ENCODE measurements around the gene MIOX.

MIOX gene

DNA sequence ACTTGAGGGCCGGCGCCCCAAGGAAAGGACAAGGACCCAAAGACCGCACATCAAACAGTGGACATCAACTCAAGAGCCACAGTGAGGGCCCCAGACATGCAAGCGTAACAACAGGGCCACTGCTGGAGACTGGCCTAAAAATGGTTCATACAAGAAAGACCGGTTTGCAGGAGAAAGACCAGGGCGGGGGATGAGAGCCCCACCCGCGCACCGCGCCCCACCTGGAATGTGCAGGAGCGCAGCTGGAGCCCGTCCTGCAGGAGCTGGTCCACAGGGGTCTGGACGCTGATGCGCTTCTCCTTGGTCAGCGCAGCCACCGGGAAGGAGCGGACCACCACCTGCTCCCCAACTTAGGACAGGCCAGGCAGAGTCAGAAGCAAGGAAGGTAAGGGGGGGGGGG, 25.7 kb upstream of the MIOX start:
- no peaks in the 10 kb centered on the region for H3K9me3 ChIP-seq (ENCODE audit: insufficient read depth, low read depth, low read length)
- TF ChIP-seq EZH2phosphoT487 (IDR thresholded peaks at IDR 0.05; ENCODE audit: borderline replicate concordance) (no peak), CTCF (conservative IDR thresholded peaks at IDR 0.05; ENCODE audit: low read length) (no peak)
- no peak overlapping the region for H3K4me3 ChIP-seq (ENCODE audit: low read length, poor library complexity, severe bottlenecking)
- H3K4me1 ChIP-seq (ENCODE audit: insufficient read depth, low read length, poor library complexity, severe bottlenecking), result no peaks in the 10 kb centered on the region
- peaks cover 95% of the 10 kb centered on the region; the same call in 1 of the 2 replicates for H3K36me3 ChIP-seq (ENCODE audit: insufficient read depth, low read length)
- H3K27me3 ChIP-seq (ENCODE audit: insufficient read depth, low read length, poor library complexity, severe bottlenecking), result no peaks in the 10 kb centered on the region
- H3F3A ChIP-seq (ENCODE audit: low read depth), result no peaks in the 10 kb centered on the region
- H3K9me2 ChIP-seq (replicated peaks; ENCODE audit: low read depth, low read length), result no peaks in the 10 kb centered on the region
- H3K9ac ChIP-seq (ENCODE audit: low read depth, low read length, poor library complexity, severe bottlenecking), result no peak overlapping the region
- H3K79me2 ChIP-seq (ENCODE audit: insufficient read depth, low read length), result peaks cover 17% of the 10 kb centered on the region; the same call in 1 of the 2 replicates
- H2AFZ ChIP-seq (ENCODE audit: low read length), result no peak overlapping the region
- no peak overlapping the region for H3K4me2 ChIP-seq (ENCODE audit: low read depth, low read length, poor library complexity, severe bottlenecking)
- H4K20me1 ChIP-seq (ENCODE audit: insufficient read depth, low read length, poor library complexity, severe bottlenecking), result peaks cover 13% of the 10 kb centered on the region

DNA sequence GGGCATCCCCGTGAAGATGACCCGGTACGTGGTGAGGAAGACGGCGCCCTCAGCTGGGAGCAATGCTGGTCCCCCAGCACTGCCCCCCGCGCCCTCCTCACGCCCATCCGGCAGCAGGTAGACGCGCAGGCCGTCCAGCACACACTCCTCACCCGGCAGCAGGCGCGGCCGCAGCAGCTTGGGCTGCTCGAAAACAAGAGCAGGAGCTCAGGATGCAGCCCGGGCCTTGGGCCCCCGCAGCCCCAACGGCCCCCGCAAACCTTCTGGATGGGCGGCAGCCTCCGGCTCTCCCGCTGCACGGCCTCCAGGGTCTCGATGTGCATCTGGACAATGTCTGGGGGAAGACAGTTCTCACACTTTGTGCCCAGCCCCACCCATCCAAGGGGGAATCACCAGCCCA, 25.1 kb upstream of the MIOX start:
- Histone ChIP-seq H3F3A (ENCODE audit: low read depth) (no peaks in the 10 kb centered on the region), H3K4me3 (ENCODE audit: low read length, poor library complexity, severe bottlenecking) (no peak overlapping the region), H4K20me1 (ENCODE audit: insufficient read depth, low read length, poor library complexity, severe bottlenecking) (peaks cover 12% of the 10 kb centered on the region), H3K27me3 (ENCODE audit: insufficient read depth, low read length, poor library complexity, severe bottlenecking) (no peaks in the 10 kb centered on the region), H3K79me2 (ENCODE audit: insufficient read depth, low read length) (peaks cover 23% of the 10 kb centered on the region; the same call in 1 of the 2 replicates), H3K9me3 (ENCODE audit: insufficient read depth, low read depth, low read length) (no peaks in the 10 kb centered on the region), H3K36me3 (ENCODE audit: insufficient read depth, low read length) (peaks cover 97% of the 10 kb centered on the region; the same call in 1 of the 2 replicates), H3K9me2 (replicated peaks; ENCODE audit: low read depth, low read length) (no peaks in the 10 kb centered on the region), H3K4me2 (ENCODE audit: low read depth, low read length, poor library complexity, severe bottlenecking) (no peak overlapping the region), H3K4me1 (ENCODE audit: insufficient read depth, low read length, poor library complexity, severe bottlenecking) (no peaks in the 10 kb centered on the region), H3K9ac (ENCODE audit: low read depth, low read length, poor library complexity, severe bottlenecking) (no peak overlapping the region), H2AFZ (ENCODE audit: low read length) (no peak overlapping the region)
- TF ChIP-seq EZH2phosphoT487 (IDR thresholded peaks at IDR 0.05; ENCODE audit: borderline replicate concordance) (no peak), CTCF (conservative IDR thresholded peaks at IDR 0.05; ENCODE audit: low read length) (no peak)

DNA sequence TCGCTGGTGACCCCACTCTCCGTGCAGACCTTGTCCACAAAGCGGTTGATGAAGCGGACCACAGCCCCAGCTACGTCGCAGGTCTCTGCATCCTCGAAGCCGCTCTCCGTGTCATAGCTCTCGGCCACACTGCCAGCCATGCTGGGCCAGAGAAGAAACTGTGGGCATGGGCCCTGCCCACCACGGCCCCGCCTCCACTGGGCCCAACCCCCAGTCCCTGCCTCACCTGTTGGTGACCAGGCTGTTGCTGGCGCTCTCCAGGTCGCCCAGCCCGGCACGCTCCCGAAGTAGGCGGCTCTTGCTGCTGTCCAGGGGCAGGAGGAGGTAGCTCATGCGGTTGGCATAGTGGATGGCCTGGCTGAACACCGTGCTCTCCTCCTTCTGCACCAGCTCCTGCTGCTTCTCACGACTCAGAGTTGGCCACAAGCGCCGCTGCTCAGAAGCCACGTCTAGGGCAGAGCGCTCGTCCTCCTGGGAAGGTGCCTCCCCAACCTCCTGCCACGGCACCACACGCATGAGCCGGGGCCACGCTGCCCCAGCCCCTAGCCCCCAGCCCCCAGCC, 24.6 kb upstream of the MIOX start:
- no peaks in the 10 kb centered on the region for H3K27me3 ChIP-seq (ENCODE audit: insufficient read depth, low read length, poor library complexity, severe bottlenecking)
- no peak overlapping the region for H3K4me3 ChIP-seq (ENCODE audit: low read length, poor library complexity, severe bottlenecking)
- H3K4me1 ChIP-seq (ENCODE audit: insufficient read depth, low read length, poor library complexity, severe bottlenecking), result peaks cover 5% of the 10 kb centered on the region
- H3K9me2 ChIP-seq (replicated peaks; ENCODE audit: low read depth, low read length), result no peaks in the 10 kb centered on the region
- H4K20me1 ChIP-seq (ENCODE audit: insufficient read depth, low read length, poor library complexity, severe bottlenecking), result peaks cover 11% of the 10 kb centered on the region
- no peaks in the 10 kb centered on the region for H3K9me3 ChIP-seq (ENCODE audit: insufficient read depth, low read depth, low read length)
- no peak for TF ChIP-seq EZH2phosphoT487 (IDR thresholded peaks at IDR 0.05; ENCODE audit: borderline replicate concordance)
- TF ChIP-seq CTCF (conservative IDR thresholded peaks at IDR 0.05; ENCODE audit: low read length), result no peak
- H3K9ac ChIP-seq (ENCODE audit: low read depth, low read length, poor library complexity, severe bottlenecking), result no peak overlapping the region
- no peak overlapping the region for H3K4me2 ChIP-seq (ENCODE audit: low read depth, low read length, poor library complexity, severe bottlenecking)
- H3K79me2 ChIP-seq (ENCODE audit: insufficient read depth, low read length), result peaks cover 28% of the 10 kb centered on the region
- H2AFZ ChIP-seq (ENCODE audit: low read length), result no peak overlapping the region
- H3F3A ChIP-seq (ENCODE audit: low read depth), result no peaks in the 10 kb centered on the region
- peaks cover 97% of the 10 kb centered on the region; the same call in 1 of the 2 replicates for H3K36me3 ChIP-seq (ENCODE audit: insufficient read depth, low read length)

All from Loucy (cell line).